KBM-7 (cell line): ENCODE results near the gene CXADR.
"Not testable (repeated sequence)": the region's sequence is repeated elsewhere in the genome, so short reads cannot be mapped to it uniquely, and the experiment has no call there.

Experiments
- DNase-seq: peaks from one replicate; pipeline ENCODE4 v3.0.0-alpha.2; 2015
- in situ Hi-C: fragments of 300-500 bp; cut with MboI; formaldehyde crosslinking; loops from 2 replicates; pipeline ENCODE4 v1.14.3; 2020; ENCODE audit warnings: low sequenced_read_pairs, low pct_unique_long_range_greater_than_20kb, mixed read lengths

The CXADR gene

GRCh38 chr21:17498586-17498985, 14.3 kb upstream of the CXADR start:
- no peak for DNase-seq
- in situ Hi-C loops: no loop called here

GRCh38 chr21:17501107-17502006, 11.5 kb upstream of the CXADR start:
- no peak for DNase-seq
- in situ Hi-C loops: no loop called here

DNA sequence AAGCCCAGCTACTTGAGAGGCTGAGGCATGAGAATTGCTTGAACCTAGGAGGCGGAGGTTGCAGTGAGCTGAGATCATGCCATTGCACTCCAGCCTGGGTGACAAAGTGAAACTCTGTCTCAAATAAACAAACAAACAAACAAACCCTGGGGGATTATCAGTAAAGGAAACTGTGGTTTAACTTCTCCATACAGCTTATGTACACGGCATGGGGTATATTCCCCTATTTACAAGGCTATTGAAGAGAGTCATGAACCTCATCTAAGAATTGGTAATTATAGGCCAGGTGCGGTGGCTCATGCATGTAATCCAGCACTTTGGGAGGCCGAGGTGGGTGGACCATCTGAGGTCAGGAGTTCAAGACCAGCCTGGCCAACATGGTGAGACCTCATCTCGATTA, 9.9 kb upstream of the CXADR start:
- DNase-seq, in situ Hi-C loops: not testable (repeated sequence)

GRCh38 chr21:17506951-17507350, 5.9 kb upstream of the CXADR start:
- no peak for DNase-seq
- in situ Hi-C loops: no loop called here

GRCh38 chr21:17507591-17507990, 5.3 kb upstream of the CXADR start:
- in situ Hi-C loops: no loop called here
- DNase-seq: no peak

GRCh38 chr21:17513214-17514123, 626 bp downstream of the CXADR start:
- in situ Hi-C loops: no loop called here
- peak; percentile 50 for DNase-seq

GRCh38 chr21:17514124-17514845, 1.4 kb downstream of the CXADR start:
- DNase-seq: no peak
- in situ Hi-C loops: no loop called here

- in situ Hi-C loops, DNase-seq: not testable (repeated sequence)
Observed at GRCh38 chr21:17517008-17517407, 4.2 kb downstream of the CXADR start.

- DNase-seq: no peak
- in situ Hi-C loops: no loop called here
Observed at GRCh38 chr21:17519208-17519738, 6.4 kb downstream of the CXADR start.

GRCh38 chr21:17519965-17520609, 7.2 kb downstream of the CXADR start:
- in situ Hi-C loops: no loop called here

GRCh38 chr21:17523007-17523451, 10.2 kb downstream of the CXADR start:
- in situ Hi-C loops: no loop called here
- no peak for DNase-seq

More at GRCh38 chr21:17519965-17520609, 7.2 kb downstream of the CXADR start:
- no peak for DNase-seq

GRCh38 chr21:17523979-17524494, 11.2 kb downstream of the CXADR start:
- DNase-seq, in situ Hi-C loops: not testable (repeated sequence)

DNA sequence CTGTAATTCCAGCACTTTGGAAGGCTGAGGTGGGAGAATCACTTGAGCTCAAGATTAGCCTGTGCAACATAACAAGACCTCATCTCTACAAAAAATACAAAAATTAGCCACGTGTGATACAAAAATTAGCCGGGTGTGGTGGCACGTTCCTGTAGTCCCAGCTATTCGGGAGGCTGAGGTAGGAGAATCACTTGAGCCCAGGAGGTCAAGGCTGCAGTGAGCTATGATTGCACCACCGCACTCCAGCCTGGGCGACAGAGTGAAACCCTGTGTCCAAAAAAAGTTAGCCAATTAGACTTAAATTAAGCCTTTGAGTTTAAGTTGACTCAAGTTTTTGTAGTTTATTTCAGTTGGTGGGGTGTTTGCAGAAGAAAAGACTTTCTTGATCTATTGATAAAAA, 11.8 kb downstream of the CXADR start:
- in situ Hi-C loops: no loop called here
- DNase-seq: no peak

GRCh38 chr21:17526776-17527175, 13.9 kb downstream of the CXADR start:
- no peak for DNase-seq
- in situ Hi-C loops: no loop called here

- no peak for DNase-seq
- in situ Hi-C loops: no loop called here
Observed at GRCh38 chr21:17527240-17527639, 14.4 kb downstream of the CXADR start.

GRCh38 chr21:17527711-17528110, 14.9 kb downstream of the CXADR start:
- no peak for DNase-seq
- in situ Hi-C loops: no loop called here

GRCh38 chr21:17529648-17530047, 16.8 kb downstream of the CXADR start:
- in situ Hi-C loops: no loop called here
- no peak for DNase-seq

DNA sequence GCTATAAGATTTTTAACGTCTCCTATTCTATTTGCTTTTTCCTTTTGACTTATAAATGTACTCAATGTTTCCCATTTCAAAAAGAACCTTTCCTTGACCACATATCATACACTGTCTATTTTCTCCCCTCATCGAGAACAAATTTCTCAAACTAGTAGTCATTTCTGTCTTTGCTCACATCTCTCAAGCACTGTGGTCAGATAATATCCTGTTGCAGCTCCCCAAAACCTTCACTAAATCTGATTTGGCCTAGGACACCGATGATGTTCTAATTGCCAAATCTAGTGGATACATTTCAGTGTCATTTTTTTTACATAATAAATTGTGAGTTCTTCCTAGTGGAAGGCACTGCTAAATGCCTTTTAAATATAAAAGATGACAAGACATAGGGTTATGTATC, 19.4 kb downstream of the CXADR start:
- in situ Hi-C loops: no loop called here
- no peak for DNase-seq
